GM21447 (cell line): ENCODE measurements around the gene TMCO6.
"Not testable (repeated sequence)": the region's sequence is repeated elsewhere in the genome, so short reads cannot be mapped to it uniquely, and the experiment has no call there.

ENCODE experiments used
- ATAC-seq: cut with Tn5 transposase; IDR thresholded peaks from one replicate; pipeline ENCODE4 v1.9.1; 2021; ENCODE audit not compliant: unreplicated experiment

The TMCO6 gene

DNA sequence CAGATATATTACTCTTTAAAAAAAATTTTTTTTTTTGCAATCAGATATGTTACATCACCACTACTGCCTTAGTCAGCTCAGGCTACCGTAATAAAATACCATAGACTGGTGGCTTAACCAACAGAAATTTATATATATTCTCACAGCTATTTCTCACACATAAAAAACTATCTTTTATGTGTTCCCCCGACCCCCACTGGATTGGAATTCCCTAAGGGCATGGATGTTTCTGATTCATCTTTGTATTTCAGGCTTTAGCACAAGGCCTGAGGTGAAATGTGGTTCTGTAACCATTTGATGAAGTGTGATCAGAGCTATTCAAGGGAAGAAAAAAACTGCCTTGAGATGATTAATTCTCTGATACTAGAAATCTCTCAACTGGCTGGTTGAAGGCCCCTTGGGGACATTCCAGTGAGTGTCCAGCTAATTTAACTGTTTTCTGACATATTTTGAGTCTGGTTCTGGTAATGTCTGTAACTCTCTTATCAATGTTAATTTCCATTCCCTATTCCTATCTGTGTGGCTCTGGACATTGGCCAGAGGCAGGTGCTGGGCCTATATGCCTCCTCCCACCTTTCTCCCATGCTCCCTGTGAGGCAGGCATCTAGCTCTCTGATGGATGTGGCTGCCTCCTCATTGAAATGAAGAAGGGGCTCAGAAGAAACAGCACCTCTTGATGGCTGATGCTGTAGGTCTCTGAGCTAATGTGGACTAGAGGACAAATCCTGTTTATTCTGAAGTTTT, 8.8 kb upstream of the TMCO6 start:
- no peak for ATAC-seq

DNA sequence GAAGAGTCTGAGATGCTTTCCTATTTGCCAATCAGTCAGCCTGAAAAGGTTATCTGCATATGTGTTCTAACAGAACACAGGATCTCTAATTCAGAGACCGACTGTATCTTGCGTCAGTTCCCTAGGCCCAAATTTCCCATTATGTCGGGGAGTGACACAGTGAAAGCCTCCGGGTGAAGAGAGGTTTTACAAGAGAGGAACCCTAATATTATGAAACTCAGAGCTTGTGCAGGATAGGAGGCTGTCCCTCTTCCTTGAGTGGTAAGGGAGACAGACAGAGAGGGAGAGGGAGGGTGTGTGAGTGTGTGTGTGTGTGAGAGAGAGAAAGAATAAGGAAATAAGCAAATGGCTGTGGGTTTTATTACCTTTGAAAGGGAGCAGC, 8.2 kb upstream of the TMCO6 start:
- no peak for ATAC-seq

DNA sequence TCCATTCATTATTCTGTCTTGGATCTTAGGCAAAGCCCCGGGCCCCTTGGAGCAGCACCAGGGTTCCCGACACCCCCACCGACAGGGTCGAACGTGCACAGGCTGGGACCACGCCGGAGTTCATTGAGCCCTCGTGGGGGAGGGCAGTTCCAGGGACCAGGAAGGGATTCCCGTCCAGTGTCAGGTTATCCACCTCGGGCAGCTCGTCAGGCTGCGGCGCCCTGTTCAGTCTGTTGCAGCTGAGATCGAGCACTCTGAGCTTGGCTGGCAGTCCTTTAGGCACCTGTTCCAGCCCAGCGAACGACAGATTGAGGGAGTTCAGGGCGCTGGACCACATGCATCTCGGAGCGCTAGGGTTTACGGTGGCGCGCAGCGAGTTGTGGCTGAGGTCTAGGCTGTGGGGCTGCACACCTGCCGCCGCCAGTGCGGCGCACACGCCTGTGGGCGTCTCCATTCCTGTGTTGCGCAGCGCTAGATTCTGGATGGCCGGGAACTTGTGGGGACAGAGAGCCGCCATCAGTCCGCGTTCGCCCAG, 7.4 kb upstream of the TMCO6 start:
- ATAC-seq, result no peak

DNA sequence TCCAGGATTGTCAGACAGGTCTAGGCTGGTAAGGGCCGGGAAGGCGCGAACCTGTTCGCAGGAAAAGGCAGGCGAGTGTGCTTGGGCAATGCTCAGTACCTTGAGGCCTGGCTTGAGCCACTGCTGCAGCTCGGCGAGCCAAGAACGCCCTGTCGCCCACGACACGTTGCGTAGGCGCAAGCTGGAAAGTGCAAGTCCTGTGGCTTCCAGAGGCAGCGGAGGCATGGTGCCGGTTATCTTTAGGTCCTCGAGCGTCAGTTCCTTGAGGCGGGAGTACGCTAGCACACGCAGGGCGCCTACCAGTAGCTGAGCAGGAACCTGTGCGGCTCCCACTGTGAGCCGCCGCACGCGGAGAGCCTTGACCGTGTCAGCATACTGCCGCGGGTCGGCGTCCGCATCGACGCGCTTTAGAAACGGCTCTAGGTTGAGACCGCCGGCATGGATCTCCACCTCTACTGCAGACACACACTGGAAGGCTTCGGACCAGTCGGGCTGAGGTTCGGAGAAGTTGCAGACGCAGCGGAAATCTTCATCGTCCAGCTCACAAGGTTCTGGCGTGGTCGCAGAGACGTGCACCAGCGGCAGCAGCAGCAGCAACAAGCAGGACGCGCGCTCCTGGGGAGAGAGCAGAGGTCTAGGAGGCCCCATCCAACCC, 6.8 kb upstream of the TMCO6 start:
- no peak for ATAC-seq

DNA sequence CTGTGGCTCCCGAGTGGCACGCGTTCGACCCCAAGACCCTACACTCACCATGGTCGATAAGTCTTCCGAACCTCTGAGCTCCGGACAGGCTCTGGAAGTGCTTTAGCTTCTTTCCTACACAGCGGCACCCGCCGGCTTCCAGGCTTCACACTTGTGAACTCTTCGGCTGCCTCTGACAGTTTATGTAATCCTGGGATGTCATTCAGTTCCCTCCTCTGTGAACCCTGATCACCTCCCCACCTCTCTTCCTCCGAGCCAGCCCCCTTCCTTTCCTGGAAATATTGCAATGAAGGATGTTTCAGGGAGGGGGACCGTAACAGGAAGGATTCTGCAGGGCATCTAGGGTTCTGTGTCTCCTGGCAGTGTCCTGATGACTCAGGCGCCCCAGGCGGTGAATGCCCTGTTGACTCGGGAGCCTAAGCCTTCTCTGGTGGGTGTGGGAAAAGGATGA, 6.2 kb upstream of the TMCO6 start, which contains the start of gene CD14:
TSS of gene CD14 (minus strand) at position 155 of the 451 bp plus-strand sequence. CDS start at position 51, 104 bp downstream.
- ATAC-seq, result no peak

DNA sequence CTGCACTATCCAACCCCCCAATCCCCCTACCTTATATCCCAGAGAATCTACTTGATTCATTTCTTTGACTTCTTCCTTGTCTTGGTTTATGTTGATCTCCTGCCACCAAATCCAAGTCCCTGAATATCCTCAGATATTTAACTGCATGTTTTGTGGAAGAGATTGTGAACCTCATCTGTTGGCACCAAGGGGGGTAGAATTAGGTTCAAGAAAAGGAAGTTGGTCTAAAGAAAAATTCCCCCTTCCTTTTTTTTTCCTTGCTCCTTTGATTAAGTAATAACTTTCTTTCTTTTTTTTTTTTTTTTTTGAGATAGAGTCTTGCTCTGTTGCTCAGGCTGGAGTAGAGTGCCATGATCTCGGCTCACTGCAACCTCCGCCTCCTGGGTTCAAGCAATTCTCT, 5.8 kb upstream of the TMCO6 start:
- ATAC-seq, result no peak

DNA sequence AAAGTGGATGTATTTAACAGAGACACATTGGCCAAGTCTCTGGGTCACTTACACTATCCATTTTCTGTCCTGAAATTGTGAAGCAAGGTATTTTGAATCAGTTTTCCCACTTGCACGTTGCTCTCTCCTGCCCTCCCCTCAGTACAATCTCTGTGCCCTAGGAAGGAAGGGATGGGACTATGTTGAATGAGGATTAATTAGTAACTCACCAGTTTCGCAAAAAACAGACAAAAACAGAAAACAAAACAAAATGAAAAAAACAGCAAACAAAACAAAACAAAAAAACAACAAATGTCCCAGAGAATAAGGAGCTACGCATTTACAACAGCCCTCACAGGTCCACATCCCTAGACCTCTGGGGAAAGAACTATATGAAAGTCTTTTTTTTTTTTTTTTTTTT, 5.1 kb upstream of the TMCO6 start:
- ATAC-seq, result no peak

DNA sequence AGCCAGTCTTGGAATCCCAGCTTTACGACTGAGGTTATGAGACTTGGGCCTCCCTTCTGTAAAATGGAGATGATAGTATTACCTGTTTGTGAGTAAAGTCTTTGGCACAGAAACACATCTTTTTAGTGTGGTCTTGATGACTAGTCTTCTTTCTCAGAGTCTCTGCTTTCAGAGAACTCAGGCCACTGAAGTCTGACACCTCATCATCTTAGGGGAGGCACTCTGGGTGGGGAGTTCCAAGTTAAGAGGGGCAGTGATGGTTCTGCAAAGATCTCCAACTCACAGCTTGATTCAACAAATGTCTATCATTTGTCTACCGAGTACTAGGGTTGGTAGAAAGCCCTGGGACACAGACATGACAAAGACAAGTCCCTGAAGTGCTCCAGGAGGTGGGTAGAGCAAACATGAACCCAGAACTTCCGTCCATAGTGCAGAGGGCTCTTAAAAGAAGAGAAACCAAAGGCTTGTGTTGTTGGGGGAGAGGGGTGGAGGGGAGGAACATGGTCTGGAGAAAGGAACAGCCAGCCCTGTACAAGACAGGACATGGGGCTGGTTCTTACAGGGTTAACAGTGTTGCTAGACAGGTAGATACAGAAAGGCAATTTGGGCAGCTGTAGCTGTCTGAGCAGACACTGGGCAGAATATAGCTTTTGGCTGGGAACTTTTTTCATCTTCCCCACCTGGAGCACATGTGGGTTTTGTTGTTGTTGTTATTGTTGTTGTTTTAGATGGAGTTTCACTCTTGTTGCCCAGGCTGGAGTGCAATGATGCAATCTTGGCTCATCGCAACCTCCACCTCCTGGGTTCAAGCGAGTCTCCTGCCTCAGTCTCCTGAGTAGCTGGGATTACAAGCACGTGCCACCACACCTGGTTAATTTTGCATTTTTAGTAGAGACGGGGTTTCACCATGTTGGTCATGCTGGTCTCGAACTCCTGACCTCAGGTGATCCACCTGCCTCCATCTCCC, 3.7 kb upstream of the TMCO6 start:
- ATAC-seq, result no peak

DNA sequence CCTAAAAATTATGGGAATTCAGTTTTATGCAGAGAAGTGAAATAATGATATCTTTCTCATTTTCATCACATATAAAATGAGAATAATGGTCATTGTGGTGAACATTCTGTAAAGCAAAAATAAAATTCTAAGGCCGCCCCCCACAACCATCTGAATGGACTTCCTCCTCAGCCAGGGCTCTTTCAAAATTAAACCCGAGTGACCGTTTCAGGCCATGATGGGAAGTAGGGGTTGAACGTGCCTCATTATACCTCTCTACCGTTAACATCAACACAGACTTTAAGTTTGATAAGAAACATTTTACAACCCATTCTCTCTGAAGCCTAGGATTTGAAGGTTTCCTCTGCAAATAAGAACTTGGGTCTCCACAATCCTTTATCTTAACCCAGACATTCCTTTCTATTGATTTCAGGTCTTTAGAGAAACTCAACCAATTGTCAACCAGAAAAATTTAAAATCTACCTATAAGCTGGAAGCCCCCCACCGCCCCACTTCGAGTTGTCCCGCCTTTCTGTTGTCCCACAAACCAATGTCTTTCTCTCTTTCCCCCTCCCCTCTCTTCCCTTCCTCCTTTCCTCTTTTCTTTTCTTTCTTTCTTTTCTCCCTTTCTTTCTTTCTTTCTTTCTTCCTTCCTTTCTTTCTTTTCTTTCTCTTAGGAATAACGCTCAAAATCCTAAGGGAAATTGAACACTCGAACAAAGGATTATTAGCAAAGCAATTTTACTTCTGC, 1.7 kb upstream of the TMCO6 start:
- no peak for ATAC-seq

DNA sequence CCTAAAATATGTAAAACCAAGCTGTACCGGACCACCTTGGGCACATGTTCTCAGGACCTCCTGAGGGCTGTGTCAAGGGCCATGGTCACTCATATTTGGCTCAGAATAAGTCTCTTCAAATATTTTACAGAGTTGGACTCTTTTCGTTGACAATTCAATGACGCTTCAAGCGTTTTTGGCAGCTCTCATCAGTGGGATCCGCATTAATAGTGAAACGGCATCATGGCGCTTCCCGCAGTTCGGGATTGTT, 428 bp upstream of the TMCO6 start:
- ATAC-seq, result not testable (repeated sequence)

DNA sequence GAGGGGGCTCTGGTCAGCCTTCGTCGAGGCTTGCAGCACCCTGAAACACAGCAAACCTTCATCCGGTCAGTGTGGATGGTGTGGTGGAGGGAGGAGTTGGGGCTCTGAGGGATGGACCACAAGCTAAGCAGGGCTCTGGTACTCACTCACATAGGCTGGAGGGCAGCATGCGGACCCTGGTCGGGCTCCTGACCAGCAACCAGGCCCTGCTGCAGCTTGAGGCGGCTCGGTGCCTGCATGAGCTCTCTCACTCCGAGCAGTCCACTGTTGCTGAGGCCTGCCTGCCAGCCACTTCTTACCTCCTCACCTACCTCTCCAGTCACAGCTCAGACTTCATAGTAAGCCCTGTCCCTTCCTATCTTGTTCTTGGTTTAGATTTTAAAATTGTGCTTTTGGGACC, 2.5 kb downstream of the TMCO6 start:
- ATAC-seq, result no peak

DNA sequence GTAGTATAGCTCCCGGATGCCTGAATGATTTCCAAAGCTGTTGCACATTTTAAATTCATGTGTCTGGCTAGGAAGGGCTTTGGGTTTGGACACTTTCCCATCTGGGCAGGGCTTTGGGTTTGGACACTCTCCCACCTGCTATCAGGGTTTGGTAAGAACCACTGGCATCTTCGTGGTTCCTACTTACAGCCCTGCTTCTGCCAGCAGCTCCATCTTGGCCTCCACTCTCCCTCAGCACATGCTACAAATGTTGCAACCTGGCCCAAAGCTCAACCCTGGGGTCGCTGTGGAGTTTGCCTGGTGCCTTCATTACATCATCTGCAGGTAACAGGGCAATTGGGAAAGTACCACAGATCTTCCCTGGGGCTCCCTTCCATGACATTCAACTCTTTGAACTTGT, 3.5 kb downstream of the TMCO6 start:
- no peak for ATAC-seq

DNA sequence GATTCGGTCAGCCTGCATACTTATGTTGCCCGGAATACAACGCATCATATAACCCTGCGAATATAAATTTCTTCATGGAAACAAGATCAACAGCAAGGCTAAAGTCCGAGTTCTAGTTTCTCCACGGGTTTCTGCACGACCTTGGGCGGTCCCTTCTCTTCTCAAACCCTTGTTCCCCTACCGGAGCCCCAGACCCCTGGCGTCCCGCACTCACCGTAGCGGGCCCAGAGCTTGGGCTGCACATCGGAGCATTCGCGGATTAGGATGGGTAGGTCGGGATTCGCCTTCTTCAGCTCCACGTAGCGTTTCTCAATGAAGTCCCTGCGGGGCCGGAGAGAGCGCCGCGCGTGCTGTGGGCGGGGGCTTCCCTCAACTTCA, 7.8 kb downstream of the TMCO6 start:
- peak; percentile 25 for ATAC-seq

DNA sequence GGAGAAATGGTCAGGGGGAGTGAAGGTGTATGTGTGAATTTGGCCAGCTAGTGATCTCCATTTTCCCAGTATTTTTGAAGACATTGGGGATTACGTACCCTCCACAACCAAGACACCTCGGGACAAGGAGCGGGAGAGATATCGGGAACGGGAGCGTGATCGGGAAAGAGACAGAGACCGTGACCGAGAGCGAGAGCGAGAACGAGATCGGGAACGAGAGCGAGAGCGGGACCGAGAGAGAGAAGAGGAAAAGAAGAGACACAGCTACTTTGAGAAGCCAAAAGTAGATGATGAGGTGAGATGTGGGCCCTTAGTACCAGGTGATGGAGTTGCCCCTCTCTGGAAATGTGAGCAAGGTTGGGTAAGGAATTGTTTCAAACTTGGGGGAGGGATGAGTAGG, 19.6 kb downstream of the TMCO6 start:
- no peak for ATAC-seq

DNA sequence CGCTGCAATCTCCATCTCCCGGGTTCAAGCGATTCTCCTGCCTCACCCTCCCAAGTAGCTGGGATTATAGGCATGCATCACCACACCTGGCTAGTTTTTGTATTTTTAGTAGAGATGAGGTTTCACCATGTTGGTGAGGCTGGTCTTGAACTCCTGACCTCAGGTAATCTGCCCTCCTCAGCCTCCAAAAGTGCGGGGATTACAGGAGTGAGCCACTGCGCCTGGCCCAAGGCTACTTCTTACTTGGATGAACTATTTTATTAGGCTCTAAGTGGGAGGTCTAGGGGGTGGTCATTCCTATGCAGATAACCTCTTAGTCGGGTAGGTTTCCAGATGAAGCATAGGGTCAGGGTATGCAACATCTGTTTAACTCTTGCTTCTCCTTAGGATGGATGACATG, 21.1 kb downstream of the TMCO6 start:
- ATAC-seq, result not testable (repeated sequence)

DNA sequence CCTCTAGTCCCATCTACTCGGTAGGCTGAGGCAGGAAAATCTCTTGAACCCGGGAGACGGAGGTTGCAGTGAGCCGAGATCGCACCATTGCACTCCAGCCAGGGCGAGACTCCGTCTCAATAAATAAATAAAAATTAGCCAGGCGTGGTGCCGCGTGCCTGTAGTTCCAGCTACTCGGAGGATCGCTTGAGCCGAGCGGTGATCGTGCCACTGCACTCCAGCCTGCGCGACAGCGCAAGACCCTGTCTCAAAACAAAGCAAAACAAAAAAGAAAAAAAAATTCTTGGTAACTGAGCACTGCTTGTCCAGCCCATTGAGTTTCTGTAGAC, 24.7 kb downstream of the TMCO6 start:
- ATAC-seq, result no peak

DNA sequence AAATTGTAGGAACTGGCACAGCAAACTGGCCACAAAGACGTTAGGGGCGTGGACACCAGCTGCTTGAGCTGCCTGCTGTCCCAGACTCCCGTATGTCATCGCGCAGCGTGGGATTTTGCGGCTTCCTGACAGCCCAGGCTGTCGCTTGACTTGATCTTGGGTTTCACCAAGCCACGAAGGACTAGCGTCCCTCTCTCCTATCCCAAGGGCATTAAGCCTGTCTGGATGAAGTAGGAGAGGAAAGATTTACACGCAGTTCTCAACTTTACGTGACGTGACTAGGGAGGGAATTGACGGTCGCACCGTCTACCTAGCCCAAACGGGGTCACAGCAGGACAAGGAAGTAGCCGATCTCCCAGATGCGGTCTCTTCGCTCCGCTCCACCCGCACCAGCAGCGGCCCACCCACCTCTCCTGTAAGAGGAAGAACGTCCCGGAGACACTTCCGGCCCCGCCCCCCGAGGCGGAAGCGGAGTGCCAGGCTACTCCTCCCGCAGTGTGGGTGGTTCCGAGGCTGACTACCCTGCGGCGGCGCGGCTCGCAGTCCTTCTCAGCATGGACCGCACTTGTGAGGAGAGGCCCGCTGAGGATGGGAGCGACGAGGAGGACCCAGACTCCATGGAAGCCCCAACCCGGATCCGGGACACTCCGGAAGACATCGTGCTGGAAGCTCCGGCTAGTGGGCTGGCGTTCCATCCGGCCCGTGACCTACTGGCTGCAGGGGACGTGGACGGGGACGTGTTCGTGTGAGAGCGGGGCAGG, 25.3 kb downstream of the TMCO6 start, which contains the start of gene WDR55:
TSS of gene WDR55 (plus strand) at position 546 of the 761 bp plus-strand sequence. CDS start at position 555, 9 bp downstream.
- peak; percentile 93 for ATAC-seq

DNA sequence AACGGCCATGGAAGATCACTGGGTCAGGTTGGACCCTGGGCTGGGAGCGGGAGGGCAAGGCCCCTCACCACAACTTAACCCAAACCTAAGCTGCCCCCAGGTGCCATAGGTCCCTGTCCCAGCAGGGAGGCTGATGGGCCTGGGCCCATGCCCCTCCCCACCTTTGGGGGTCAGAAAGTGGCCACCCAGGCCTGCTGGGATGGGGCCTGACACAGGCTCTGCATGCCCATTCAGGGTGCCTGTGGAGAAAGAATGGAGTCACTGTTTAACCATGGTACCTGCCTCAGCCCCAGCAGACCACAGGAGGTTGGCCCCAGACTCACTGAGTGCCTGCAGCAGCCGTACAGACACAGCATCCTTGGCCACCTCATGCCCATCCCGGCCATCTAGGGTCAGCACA, 31.8 kb downstream of the TMCO6 start:
- not testable (repeated sequence) for ATAC-seq

DNA sequence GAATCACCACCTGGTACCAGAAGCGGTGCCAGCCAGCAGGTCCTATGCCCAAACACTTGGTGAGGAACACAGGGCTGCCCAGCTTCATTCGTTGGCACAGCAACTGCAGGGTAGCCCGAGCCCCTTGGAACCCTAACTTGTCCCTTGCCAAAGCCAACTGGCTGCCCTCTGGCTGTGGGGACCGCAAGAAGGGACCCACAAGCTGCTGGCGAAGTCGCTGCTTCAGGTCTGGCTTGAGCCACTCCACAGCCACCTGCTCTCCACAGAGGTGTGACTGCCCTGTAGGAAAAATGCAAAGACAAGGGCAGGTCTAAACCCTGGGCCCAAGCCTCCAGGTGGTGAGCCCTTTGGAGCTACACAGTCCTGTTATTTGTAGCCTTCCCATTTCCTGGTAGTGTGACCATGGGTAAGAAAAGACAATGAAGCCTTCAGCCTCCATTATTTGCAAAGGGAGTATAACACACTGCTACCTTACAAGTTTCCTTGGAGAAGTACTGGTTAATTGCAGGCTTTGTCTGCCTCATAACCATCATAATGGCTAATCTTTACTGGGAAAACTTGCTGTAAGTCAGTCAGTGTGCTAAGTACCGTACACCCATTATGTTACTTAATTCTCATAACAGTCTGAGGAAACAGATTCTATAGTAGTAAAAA, 32.3 kb downstream of the TMCO6 start:
- ATAC-seq, result no peak
